Right lobe of liver (tissue), 6 donors: ENCODE measurements around the gene CREB3L2. TPM values are rescaled to one million over a fixed set of nuclear protein-coding genes. Genes with fewer than 3 reads are reported as not detected.

ENCODE experiments used
- ATAC-seq, 4 donors: fragments of 200-7000 bp; cut with Tn5 transposase; one replicate each; pipeline ENCODE4 v1.9.1; 2020; ENCODE audit warnings: mild to moderate bottlenecking in 4 of 4, moderate library complexity in 4 of 4
- DNase-seq, 3 donors: peaks; one replicate each; pipeline ENCODE4 v3.0.0-alpha.2; 2020
- H3K27ac ChIP-seq, 3 donors: fragments of 200-600 bp; one replicate each; pipeline ENCODE4 v1.8.0; 2022
- H3K27me3 ChIP-seq, 2 donors: fragments of 200-600 bp; one replicate each; pipeline ENCODE4 v1.8.0; 2022
- H3K36me3 ChIP-seq, 4 donors: fragments of 200-600 bp; sonication (generic) in 1 of 4; one replicate each; pipeline versions ENCODE4 v1.5.1 to v1.8.0; 2017 to 2022; ENCODE audit warnings: control low read depth in 1 of 4
- H3K4me1 ChIP-seq, 4 donors: fragments of 200-600 bp; sonication (generic) in 1 of 4; one replicate each; pipeline versions ENCODE4 v1.5.1 to v1.8.0; 2017 to 2022; ENCODE audit warnings: control low read depth in 1 of 4
- H3K4me3 ChIP-seq, 3 donors: fragments of 200-600 bp; one replicate each; pipeline ENCODE4 v1.8.0; 2022
- H3K9me3 ChIP-seq, 4 donors: fragments of 200-600 bp; sonication (generic) in 1 of 4; one replicate each; pipeline versions ENCODE4 v1.5.1 to v1.8.0; 2017 to 2022; ENCODE audit warnings: control low read depth in 1 of 4
- POLR2A ChIP-seq: fragments of 450-650 bp; IDR thresholded peaks from one replicate; pipeline ENCODE4 v1.6.1; 2017; ENCODE audit warnings: antibody characterized with exemption, mild to moderate bottlenecking
- WGBS: methylation state at CpG from one replicate; pipeline ENCODE4 v1.1.6; 2018; ENCODE audit warnings: low coverage, low lambda C conversion rate; ENCODE audit not compliant: insufficient coverage; ENCODE audit errors: missing lambda C conversion rate; 5-methylcytosine and 5-hydroxymethylcytosine counted together
- intact Hi-C, 2 donors: fragments of 100-400 bp; cut with DNase I; formaldehyde crosslinking; loops; one replicate each; pipeline versions ENCODE4 v1.11.2 to v1.14.1; 2022
- total RNA-seq, 6 experiments: library from RNA; depleted of rRNA in 2 of 6; stranded (reverse); fragments of >200 nt in 2 of 6; fragmentation: NEBNext Ultra II Directional in 3 of 6; extraction: Animal tissue kit (Norgen Biotek cat#: 25700) in 3 of 6; gene quantifications; one replicate each; pipeline versions ENCODE4 v1.1.0 to v1.2.4, GENCODE V29; 2016 to 2023
- TF ChIP-seq, protein P1 (sequence below), 4 donors: fragments of 200-600 bp in 3 of 4; fragments of 450-650 bp in 1 of 4; IDR thresholded peaks; one replicate each; pipeline versions ENCODE4 v1.5.1 to v1.8.0; 2016 to 2022; ENCODE audit warnings: antibody characterized with exemption in 4 of 4, mild to moderate bottlenecking in 2 of 4
- donor health status: DM: no; HTN: yes; CAD: no.
- donor health status: DM: no; HTN: no; CAD: no.
- donor health status: DM: no; HTN: no; CAD: no.
- donor health status: DM: no; HTN: yes; CAD: no.
- donor health status: DM: no; HTN: yes; CAD: no.

Gene CREB3L2
- total RNA-seq, 6 experiments from 2014 or later = 11.5 to 29.9 (median 18.2) TPM

DNA sequence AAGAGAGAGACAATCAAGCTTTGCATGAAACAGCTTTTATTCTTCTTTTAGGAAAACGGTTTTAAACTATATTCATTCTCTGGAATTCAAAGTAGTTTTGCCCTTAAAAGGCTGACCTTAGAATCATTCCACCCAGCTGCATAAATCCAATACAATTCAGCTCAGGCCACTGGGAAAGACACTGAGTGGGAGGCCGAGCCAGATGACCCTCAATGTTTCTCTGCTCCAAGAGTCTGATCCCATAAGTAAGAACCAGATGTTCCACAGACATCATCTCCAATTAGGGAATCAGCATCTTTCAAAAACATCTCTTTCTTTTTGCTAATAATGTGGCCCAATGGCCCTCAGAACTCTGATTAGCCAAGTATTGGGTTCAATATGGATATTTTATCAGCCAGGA, 26.1 kb downstream of the CREB3L2 start:
- intact Hi-C loops = no loop called here
- Histone ChIP-seq H3K4me1 (peaks cover 0 to 14% (median 0%) of the 10 kb centered on the region in 4 donors), H3K27ac (no peak overlapping the region), H3K9me3 (no peaks in the 10 kb centered on the region), H3K36me3 (no peaks in the 10 kb centered on the region), H3K27me3 (no peaks in the 10 kb centered on the region), H3K4me3 (no peak overlapping the region)
- no peak for ATAC-seq
- DNase-seq = no peak
- TF ChIP-seq, protein P1, sequence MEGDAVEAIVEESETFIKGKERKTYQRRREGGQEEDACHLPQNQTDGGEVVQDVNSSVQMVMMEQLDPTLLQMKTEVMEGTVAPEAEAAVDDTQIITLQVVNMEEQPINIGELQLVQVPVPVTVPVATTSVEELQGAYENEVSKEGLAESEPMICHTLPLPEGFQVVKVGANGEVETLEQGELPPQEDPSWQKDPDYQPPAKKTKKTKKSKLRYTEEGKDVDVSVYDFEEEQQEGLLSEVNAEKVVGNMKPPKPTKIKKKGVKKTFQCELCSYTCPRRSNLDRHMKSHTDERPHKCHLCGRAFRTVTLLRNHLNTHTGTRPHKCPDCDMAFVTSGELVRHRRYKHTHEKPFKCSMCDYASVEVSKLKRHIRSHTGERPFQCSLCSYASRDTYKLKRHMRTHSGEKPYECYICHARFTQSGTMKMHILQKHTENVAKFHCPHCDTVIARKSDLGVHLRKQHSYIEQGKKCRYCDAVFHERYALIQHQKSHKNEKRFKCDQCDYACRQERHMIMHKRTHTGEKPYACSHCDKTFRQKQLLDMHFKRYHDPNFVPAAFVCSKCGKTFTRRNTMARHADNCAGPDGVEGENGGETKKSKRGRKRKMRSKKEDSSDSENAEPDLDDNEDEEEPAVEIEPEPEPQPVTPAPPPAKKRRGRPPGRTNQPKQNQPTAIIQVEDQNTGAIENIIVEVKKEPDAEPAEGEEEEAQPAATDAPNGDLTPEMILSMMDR (IDR thresholded peaks at IDR 0.05) = no peak
- TF ChIP-seq POLR2A = no peak
- WGBS = 94% methylated on average over 2 of the region's 2 CpGs

DNA sequence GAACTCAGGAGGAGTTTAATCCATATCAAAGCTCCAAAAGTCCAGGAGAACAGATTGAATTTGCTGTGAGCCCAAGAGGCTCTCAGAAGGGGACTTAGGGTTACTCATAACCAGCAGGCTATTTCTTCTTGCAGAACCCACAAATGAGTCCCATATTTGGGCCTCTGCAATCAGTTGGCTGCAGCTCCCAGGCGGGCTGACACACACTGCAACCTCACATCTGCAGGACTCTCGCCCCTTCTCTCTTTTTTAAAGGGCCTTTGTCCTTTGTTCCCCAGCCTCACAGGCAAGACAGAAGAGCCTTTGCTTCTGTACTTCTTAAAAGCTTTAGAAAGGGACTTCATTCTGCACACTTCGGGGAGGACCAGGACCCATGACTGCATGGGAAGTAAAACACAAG, 26.7 kb downstream of the CREB3L2 start:
- Histone ChIP-seq H3K27ac (no peak overlapping the region), H3K4me3 (no peak overlapping the region), H3K27me3 (no peaks in the 10 kb centered on the region), H3K9me3 (no peaks in the 10 kb centered on the region), H3K36me3 (no peaks in the 10 kb centered on the region), H3K4me1 (peaks cover 0 to 14% (median 2%) of the 10 kb centered on the region in 4 donors)
- TF ChIP-seq, protein P1 (IDR thresholded peaks at IDR 0.05) = no peak
- TF ChIP-seq POLR2A = no peak
- no peak for ATAC-seq
- 76% methylated on average over 3 of the region's 3 CpGs for WGBS
- intact Hi-C loops = no loop called here
- DNase-seq = no peak

DNA sequence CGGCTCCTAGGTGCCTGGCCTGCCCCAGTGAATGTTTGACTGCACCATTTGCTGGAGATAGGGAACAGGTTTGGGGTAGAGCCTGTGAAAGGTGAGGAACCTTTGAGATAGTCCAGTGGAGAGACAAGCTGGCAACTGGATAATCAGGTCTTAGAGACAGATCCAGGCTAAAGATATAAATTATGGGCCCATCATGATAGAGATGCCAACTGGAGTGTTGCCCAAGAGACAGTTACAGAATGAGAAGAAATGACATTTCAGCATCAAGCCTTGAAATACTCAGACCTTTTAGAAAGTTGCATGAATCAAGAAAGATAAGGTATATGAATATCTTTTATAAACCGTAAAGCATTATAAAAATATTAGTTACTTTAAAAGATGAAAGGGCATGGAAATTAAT, 27.1 kb downstream of the CREB3L2 start:
- Histone ChIP-seq H3K4me1 (peaks cover 0 to 14% (median 3%) of the 10 kb centered on the region in 4 donors), H3K4me3 (no peak overlapping the region), H3K36me3 (no peaks in the 10 kb centered on the region), H3K27ac (no peak overlapping the region), H3K9me3 (no peaks in the 10 kb centered on the region), H3K27me3 (no peaks in the 10 kb centered on the region)
- intact Hi-C loops = no loop called here
- TF ChIP-seq, protein P1 (IDR thresholded peaks at IDR 0.05) = no peak
- no peak for TF ChIP-seq POLR2A
- WGBS = 79% methylated on average over 2 of the region's 2 CpGs
- no peak for DNase-seq
- ATAC-seq = no peak

DNA sequence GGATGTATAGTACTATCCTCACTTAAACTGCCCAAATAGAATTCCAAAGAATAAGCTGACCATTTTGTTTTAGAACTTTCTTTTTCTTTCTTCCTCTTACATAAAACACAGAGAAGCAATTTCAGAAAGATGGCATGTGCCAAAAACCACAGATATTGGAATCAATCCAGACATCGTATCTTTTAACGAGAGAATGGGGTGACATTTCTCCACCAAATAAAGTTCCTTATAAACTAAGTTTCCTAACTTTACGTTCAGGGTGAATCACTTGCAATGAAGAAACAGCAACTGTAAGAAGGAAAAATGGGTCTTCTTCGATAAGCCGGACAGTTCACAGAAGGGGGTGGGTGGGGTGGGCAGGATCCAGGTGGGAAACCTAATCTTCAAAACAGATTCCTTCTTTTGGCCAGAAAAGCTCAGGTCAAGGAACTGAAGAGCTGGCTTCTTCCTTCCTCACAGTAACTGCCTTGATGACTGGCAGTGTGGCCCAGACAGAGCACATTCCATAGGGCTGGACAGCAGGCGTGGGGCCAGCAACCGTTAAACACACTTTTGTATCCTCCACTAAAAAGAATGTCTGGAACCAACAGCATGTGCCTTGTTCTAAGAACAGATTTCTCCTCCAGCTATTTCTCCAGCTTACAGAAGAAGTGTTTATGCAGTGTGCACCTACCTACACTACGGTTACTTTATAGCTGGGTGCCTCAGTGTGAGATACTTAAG, 31.5 kb downstream of the CREB3L2 start:
- Histone ChIP-seq H3K4me1 (peaks cover 0 to 24% (median 3%) of the 10 kb centered on the region in 4 donors), H3K9me3 (no peaks in the 10 kb centered on the region), H3K4me3 (no peak overlapping the region), H3K27me3 (no peaks in the 10 kb centered on the region), H3K36me3 (no peaks in the 10 kb centered on the region), H3K27ac (no peak overlapping the region)
- no peak for TF ChIP-seq POLR2A
- TF ChIP-seq, protein P1 (IDR thresholded peaks at IDR 0.05) = no peak
- ATAC-seq (peak; percentile 47 to 62 (median 56)), DNase-seq (no peak)
- 32% methylated on average over 8 of the region's 8 CpGs for WGBS
- intact Hi-C loops = no loop called here
